GM18526 (cell line): ENCODE data around the gene MARCHF3.

Source experiments
- POLR2A ChIP-seq: IDR thresholded peaks from 3 replicates; pipeline ENCODE4 v1.6.1; 2011; ENCODE audit not compliant: insufficient read length; ENCODE audit errors: extremely low read depth

The MARCHF3 gene

DNA sequence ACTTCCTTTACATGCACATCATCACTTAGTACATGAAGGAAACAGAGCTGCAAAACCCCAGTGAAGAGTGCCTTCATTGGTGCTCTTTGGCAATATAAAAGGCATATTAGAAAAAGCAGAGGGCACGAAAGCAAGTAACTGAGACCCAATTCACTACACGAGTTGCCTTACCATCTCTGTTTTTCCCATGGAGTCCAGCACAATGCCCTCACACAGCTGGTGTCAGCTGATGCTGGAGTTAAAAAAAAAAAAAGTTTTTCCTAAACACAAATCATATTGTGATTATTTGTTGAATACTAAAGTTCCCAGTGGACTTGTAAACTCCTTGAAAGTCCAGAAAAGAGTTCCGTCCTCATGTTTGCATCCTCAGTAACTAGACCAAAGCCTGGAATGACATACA, 25.6 kb downstream of the MARCHF3 start:
- no peak for TF ChIP-seq POLR2A

GRCh38 chr5:127003798-127004495, 26.4 kb downstream of the MARCHF3 start:
- TF ChIP-seq POLR2A: no peak

- no peak for TF ChIP-seq POLR2A
These were observed 28.0 kb downstream of the MARCHF3 start for GRCh38 chr5:127002390-127002789.

- TF ChIP-seq POLR2A: no peak
These were observed 28.6 kb downstream of the MARCHF3 start for GRCh38 chr5:127001621-127002296.

DNA sequence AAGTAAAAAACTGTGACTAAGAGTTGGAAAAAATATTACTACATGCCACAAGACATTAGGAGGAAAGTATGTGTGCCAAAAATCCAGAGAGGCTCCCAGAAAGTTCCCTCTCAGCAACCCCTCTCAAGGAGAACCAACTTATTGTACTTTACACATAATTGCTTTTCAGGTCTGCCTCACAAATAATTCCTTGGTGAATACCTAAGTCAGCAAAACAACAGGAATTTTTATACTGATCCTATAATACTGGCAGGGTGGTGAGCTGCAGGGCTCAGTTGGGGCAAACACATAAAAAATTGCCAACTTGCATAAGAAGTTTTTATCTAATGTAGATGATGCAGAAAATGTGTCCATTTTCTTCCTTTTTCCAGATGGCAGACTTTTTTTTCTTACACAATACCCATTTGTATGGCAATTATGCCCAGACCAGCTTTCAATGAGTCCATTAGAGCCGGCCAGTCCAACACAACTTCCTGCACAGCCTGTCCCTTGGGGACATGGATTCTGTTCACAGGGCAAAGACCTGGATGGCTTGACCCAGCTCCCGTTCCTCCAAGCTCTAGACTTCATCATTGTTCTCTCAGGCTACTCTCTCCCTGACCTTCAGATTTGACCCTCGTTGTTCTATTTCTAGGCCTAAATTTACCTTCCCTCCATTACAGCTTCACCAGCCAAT, 31.3 kb downstream of the MARCHF3 start:
- TF ChIP-seq POLR2A: no peak

DNA sequence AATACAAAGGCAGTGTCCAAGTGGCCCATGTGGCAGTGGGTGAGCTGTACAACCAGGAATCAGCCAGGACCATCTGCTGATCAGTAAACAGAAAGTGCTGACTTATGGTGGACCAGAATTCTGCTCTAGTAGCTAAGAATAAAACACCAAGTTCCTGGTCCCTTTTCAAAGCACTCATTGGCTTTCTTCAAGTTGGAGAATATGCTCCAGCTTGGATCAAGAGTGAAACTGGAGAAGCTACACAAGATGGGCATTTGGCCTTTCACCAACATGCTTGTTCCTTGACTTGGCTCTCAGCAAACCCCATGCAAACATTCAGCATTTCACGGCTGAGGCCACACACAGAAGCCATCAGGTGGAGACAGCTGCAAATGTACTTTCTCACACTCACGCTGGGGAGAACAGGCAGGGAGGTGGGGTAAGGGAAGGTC, 32.1 kb downstream of the MARCHF3 start:
- no peak for TF ChIP-seq POLR2A

GRCh38 chr5:126995689-126996088, 34.7 kb downstream of the MARCHF3 start:
- TF ChIP-seq POLR2A: no peak

- no peak for TF ChIP-seq POLR2A
These were observed 35.3 kb downstream of the MARCHF3 start for GRCh38 chr5:126995039-126995438.

DNA sequence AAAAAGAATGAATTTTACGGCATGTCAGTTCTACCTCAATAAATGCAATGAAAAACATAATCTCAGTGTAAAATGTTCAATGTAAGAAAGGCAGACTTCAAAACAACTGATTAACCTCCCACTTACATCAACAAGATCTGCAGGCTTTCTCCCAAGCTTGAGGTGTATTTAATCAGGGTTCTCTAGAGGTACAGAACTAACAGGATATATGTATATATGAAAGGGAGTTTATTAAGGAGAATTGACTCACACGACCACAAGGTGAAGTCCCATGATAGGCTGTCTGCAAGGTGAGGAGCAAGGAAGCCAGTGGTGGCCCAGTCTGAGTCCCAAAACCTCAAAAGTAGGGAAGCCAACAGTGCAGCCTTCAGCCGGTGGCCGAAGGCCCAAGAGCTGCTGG, 35.9 kb downstream of the MARCHF3 start:
- no peak for TF ChIP-seq POLR2A

- no peak for TF ChIP-seq POLR2A
These were observed 42.3 kb downstream of the MARCHF3 start for GRCh38 chr5:126988021-126988569.

- TF ChIP-seq POLR2A: no peak
These were observed 43.0 kb downstream of the MARCHF3 start for GRCh38 chr5:126987271-126987899.

GRCh38 chr5:126984632-126985031, 45.7 kb downstream of the MARCHF3 start:
- TF ChIP-seq POLR2A: no peak

DNA sequence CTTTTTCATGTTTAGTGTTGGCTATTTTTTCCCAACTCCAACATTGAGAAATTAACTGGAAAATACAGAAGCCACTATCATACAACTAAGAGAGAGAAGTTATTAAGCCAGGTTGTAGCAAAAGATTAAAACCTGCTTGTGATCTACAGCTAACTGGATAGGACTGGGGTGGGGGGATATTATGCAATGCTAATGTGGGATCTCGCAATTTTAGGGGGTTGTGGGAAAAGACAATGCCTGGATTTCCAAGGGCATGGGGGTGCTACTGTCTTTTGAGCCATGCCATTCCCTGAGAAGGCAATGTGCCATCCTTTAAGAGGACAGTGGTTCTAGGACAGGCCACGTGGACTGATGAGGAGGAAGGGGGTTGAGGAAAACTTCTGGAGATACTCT, 46.5 kb downstream of the MARCHF3 start:
- TF ChIP-seq POLR2A: no peak

GRCh38 chr5:126982926-126983873, 47.2 kb downstream of the MARCHF3 start:
- TF ChIP-seq POLR2A: no peak
